T-helper 1 cell treated with Interleukin-12 subunit alpha and Interleukin-12 subunit beta and Interleukin-4 antibody, amounts not matched to agents 30 μg/mL and 1 μg/mL, for 36 hours (primary cell): ENCODE data around the gene CHCHD6.
"Not testable (repeated sequence)": the region's sequence is repeated elsewhere in the genome, so short reads cannot be mapped to it uniquely, and the experiment has no call there.

Experiments used
- H3K27ac Mint-ChIP-seq: one replicate; pipeline ENCODE4 v1.8.0; 2021; ENCODE audit warnings: mild to moderate bottlenecking, mixed read lengths
- H3K27me3 Mint-ChIP-seq: one replicate; pipeline ENCODE4 v1.8.0; 2021; ENCODE audit warnings: low read depth, mixed read lengths
- H3K36me3 Mint-ChIP-seq: one replicate; pipeline ENCODE4 v1.8.0; 2021; ENCODE audit warnings: low read depth, mixed read lengths
- H3K4me1 Mint-ChIP-seq: one replicate; pipeline ENCODE4 v1.8.0; 2021; ENCODE audit warnings: low read depth, mixed read lengths
- H3K4me3 Mint-ChIP-seq: one replicate; pipeline ENCODE4 v1.8.0; 2021; ENCODE audit warnings: mild to moderate bottlenecking, moderate library complexity, mixed read lengths
- H3K9me3 Mint-ChIP-seq: one replicate; pipeline ENCODE4 v1.8.0; 2021; ENCODE audit warnings: mixed read lengths

Gene CHCHD6

GRCh38 chr3:126773783-126774182, 69.7 kb downstream of the CHCHD6 start:
- Mint-ChIP-seq H3K4me3 (no peak overlapping the region), H3K36me3 (no peaks in the 10 kb centered on the region), H3K9me3 (peaks cover 7% of the 10 kb centered on the region), H3K4me1 (no peaks in the 10 kb centered on the region), H3K27ac (no peak overlapping the region), H3K27me3 (no peaks in the 10 kb centered on the region)

GRCh38 chr3:126777366-126777765, 73.3 kb downstream of the CHCHD6 start:
- Mint-ChIP-seq H3K4me3 (no peak overlapping the region), H3K9me3 (peaks cover 3% of the 10 kb centered on the region), H3K36me3 (no peaks in the 10 kb centered on the region), H3K27ac (no peak overlapping the region), H3K27me3 (no peaks in the 10 kb centered on the region), H3K4me1 (no peaks in the 10 kb centered on the region)

- H3K36me3 Mint-ChIP-seq = no peaks in the 10 kb centered on the region
- H3K27me3 Mint-ChIP-seq = no peaks in the 10 kb centered on the region
- no peak overlapping the region for H3K27ac Mint-ChIP-seq
- H3K9me3 Mint-ChIP-seq = no peaks in the 10 kb centered on the region
- no peaks in the 10 kb centered on the region for H3K4me1 Mint-ChIP-seq
- no peak overlapping the region for H3K4me3 Mint-ChIP-seq
Measured at GRCh38 chr3:126780666-126781065, 76.6 kb downstream of the CHCHD6 start.

GRCh38 chr3:126781406-126781805, 77.4 kb downstream of the CHCHD6 start:
- H3K36me3 Mint-ChIP-seq = no peaks in the 10 kb centered on the region
- H3K27me3 Mint-ChIP-seq = no peaks in the 10 kb centered on the region
- H3K9me3 Mint-ChIP-seq = no peaks in the 10 kb centered on the region
- no peaks in the 10 kb centered on the region for H3K4me1 Mint-ChIP-seq
- H3K4me3 Mint-ChIP-seq = no peak overlapping the region
- H3K27ac Mint-ChIP-seq = no peak overlapping the region

- H3K4me3 Mint-ChIP-seq = no peak overlapping the region
- no peaks in the 10 kb centered on the region for H3K4me1 Mint-ChIP-seq
- H3K36me3 Mint-ChIP-seq = no peaks in the 10 kb centered on the region
- H3K9me3 Mint-ChIP-seq = no peaks in the 10 kb centered on the region
- H3K27ac Mint-ChIP-seq = no peak overlapping the region
- no peaks in the 10 kb centered on the region for H3K27me3 Mint-ChIP-seq
Measured at GRCh38 chr3:126781889-126782491, 78.0 kb downstream of the CHCHD6 start.

- Mint-ChIP-seq H3K27me3 (no peaks in the 10 kb centered on the region), H3K4me3 (no peak overlapping the region), H3K4me1 (no peaks in the 10 kb centered on the region), H3K9me3 (no peaks in the 10 kb centered on the region), H3K27ac (no peak overlapping the region), H3K36me3 (no peaks in the 10 kb centered on the region)
Measured at GRCh38 chr3:126782536-126782935, 78.5 kb downstream of the CHCHD6 start.

- no peaks in the 10 kb centered on the region for H3K27me3 Mint-ChIP-seq
- no peaks in the 10 kb centered on the region for H3K4me1 Mint-ChIP-seq
Measured at GRCh38 chr3:126784254-126784653, 80.2 kb downstream of the CHCHD6 start.

GRCh38 chr3:126791320-126791719, 87.3 kb downstream of the CHCHD6 start:
- H3K4me1 Mint-ChIP-seq, H3K4me3 Mint-ChIP-seq, H3K36me3 Mint-ChIP-seq, H3K27ac Mint-ChIP-seq, H3K27me3 Mint-ChIP-seq: not testable (repeated sequence)
- H3K9me3 Mint-ChIP-seq = peaks cover 33% of the 10 kb centered on the region

More at GRCh38 chr3:126784254-126784653, 80.2 kb downstream of the CHCHD6 start:
- no peak overlapping the region for H3K4me3 Mint-ChIP-seq
- H3K9me3 Mint-ChIP-seq = peaks cover 4% of the 10 kb centered on the region
- H3K27ac Mint-ChIP-seq = no peak overlapping the region
- H3K36me3 Mint-ChIP-seq = no peaks in the 10 kb centered on the region

- Mint-ChIP-seq H3K36me3 (no peaks in the 10 kb centered on the region), H3K4me1 (no peaks in the 10 kb centered on the region), H3K27me3 (no peaks in the 10 kb centered on the region), H3K27ac (no peak overlapping the region), H3K4me3 (no peak overlapping the region), H3K9me3 (peaks cover 39% of the 10 kb centered on the region)
Measured at GRCh38 chr3:126792998-126793397, 89.0 kb downstream of the CHCHD6 start.

GRCh38 chr3:126797563-126797962, 93.5 kb downstream of the CHCHD6 start:
- H3K4me1 Mint-ChIP-seq = no peaks in the 10 kb centered on the region
- peaks cover 3% of the 10 kb centered on the region for H3K36me3 Mint-ChIP-seq
- no peak overlapping the region for H3K4me3 Mint-ChIP-seq
- no peak overlapping the region for H3K27ac Mint-ChIP-seq
- H3K27me3 Mint-ChIP-seq = no peaks in the 10 kb centered on the region
- H3K9me3 Mint-ChIP-seq = peaks cover 35% of the 10 kb centered on the region

GRCh38 chr3:126798521-126798920, 94.5 kb downstream of the CHCHD6 start:
- H3K36me3 Mint-ChIP-seq = peaks cover 3% of the 10 kb centered on the region
- no peak overlapping the region for H3K4me3 Mint-ChIP-seq
- no peak overlapping the region for H3K27ac Mint-ChIP-seq
- H3K27me3 Mint-ChIP-seq = no peaks in the 10 kb centered on the region
- H3K9me3 Mint-ChIP-seq = peaks cover 29% of the 10 kb centered on the region
- no peaks in the 10 kb centered on the region for H3K4me1 Mint-ChIP-seq

GRCh38 chr3:126799099-126799498, 95.1 kb downstream of the CHCHD6 start:
- H3K4me3 Mint-ChIP-seq = no peak overlapping the region
- peaks cover 3% of the 10 kb centered on the region for H3K36me3 Mint-ChIP-seq
- no peak overlapping the region for H3K27ac Mint-ChIP-seq
- no peaks in the 10 kb centered on the region for H3K27me3 Mint-ChIP-seq
- no peaks in the 10 kb centered on the region for H3K4me1 Mint-ChIP-seq
- H3K9me3 Mint-ChIP-seq = peaks cover 26% of the 10 kb centered on the region

GRCh38 chr3:126801312-126801711, 97.3 kb downstream of the CHCHD6 start:
- peaks cover 26% of the 10 kb centered on the region for H3K9me3 Mint-ChIP-seq
- H3K4me1 Mint-ChIP-seq, H3K36me3 Mint-ChIP-seq: not testable (repeated sequence)

GRCh38 chr3:126807795-126808194, 103.8 kb downstream of the CHCHD6 start:
- no peak overlapping the region for H3K4me3 Mint-ChIP-seq
- H3K9me3 Mint-ChIP-seq = peaks cover 5% of the 10 kb centered on the region
- no peaks in the 10 kb centered on the region for H3K4me1 Mint-ChIP-seq
- H3K27me3 Mint-ChIP-seq = no peaks in the 10 kb centered on the region
- no peak overlapping the region for H3K27ac Mint-ChIP-seq
- H3K36me3 Mint-ChIP-seq = no peaks in the 10 kb centered on the region

More at GRCh38 chr3:126801312-126801711, 97.3 kb downstream of the CHCHD6 start:
- not testable (repeated sequence) for H3K27ac Mint-ChIP-seq, H3K4me3 Mint-ChIP-seq, H3K27me3 Mint-ChIP-seq

- H3K4me1 Mint-ChIP-seq = no peaks in the 10 kb centered on the region
- H3K27me3 Mint-ChIP-seq = no peaks in the 10 kb centered on the region
Measured at GRCh38 chr3:126811530-126811929, 107.5 kb downstream of the CHCHD6 start.

GRCh38 chr3:126816298-126816697, 112.3 kb downstream of the CHCHD6 start:
- Mint-ChIP-seq H3K36me3 (no peaks in the 10 kb centered on the region), H3K9me3 (no peaks in the 10 kb centered on the region), H3K27me3 (no peaks in the 10 kb centered on the region), H3K4me1 (no peaks in the 10 kb centered on the region), H3K27ac (no peak overlapping the region), H3K4me3 (no peak overlapping the region)

More at GRCh38 chr3:126811530-126811929, 107.5 kb downstream of the CHCHD6 start:
- H3K36me3 Mint-ChIP-seq = no peaks in the 10 kb centered on the region
- no peak overlapping the region for H3K4me3 Mint-ChIP-seq
- no peak overlapping the region for H3K27ac Mint-ChIP-seq
- H3K9me3 Mint-ChIP-seq = no peaks in the 10 kb centered on the region
